OCI-LY7 (cell line): ENCODE results near the gene DLGAP3. TPM values are rescaled to one million over a fixed set of nuclear protein-coding genes. Genes with fewer than 3 reads are reported as not detected.
"Not testable (repeated sequence)": the region's sequence is repeated elsewhere in the genome, so short reads cannot be mapped to it uniquely, and the experiment has no call there.

ENCODE experiments used
- BruUV-seq: library from RNA; stranded (reverse); fragments of 400-500 nt; replicated peaks from 2 replicates; lab custom pipeline; 2021; lab: Mats Ljungman, UMichigan
- CTCF ChIA-PET: fragments of 300-600 bp; sonication (Branson Sonifier 250); formaldehyde crosslinking; loops from one replicate; lab custom pipeline; 2022; ENCODE audit warnings: antibody characterized with exemption; ENCODE audit not compliant: unreplicated experiment; lab: Charles Lee
- POLR2A ChIA-PET: fragments of 300-600 bp; sonication (Branson Sonifier 250); formaldehyde crosslinking; loops from one replicate; lab custom pipeline; 2022; ENCODE audit warnings: antibody characterized with exemption; lab: Charles Lee
- DNase-seq: peaks from one replicate; pipeline ENCODE4 v3.0.0-alpha.2; 2015; ENCODE audit warnings: low spot score
- H2AFZ ChIP-seq: fragments of 200-600 bp; sonication (generic), shearing (Covaris generic); 2 replicates; pipeline ENCODE4 v1.6.1; 2014; ENCODE audit warnings: mild to moderate bottlenecking, antibody characterized with exemption, low read length, moderate library complexity
- H3K27ac ChIP-seq: fragments of 200-600 bp; sonication (generic); 2 replicates; pipeline ENCODE4 v1.5.1; 2014; ENCODE audit warnings: mixed run types, low read depth, mild to moderate bottlenecking, moderate library complexity, low read length, inconsistent platforms; ENCODE audit not compliant: poor library complexity, severe bottlenecking
- H3K36me3 ChIP-seq: fragments of 200-600 bp; sonication (generic); 2 replicates; pipeline ENCODE4 v1.6.1; 2014; ENCODE audit warnings: mild to moderate bottlenecking, antibody characterized with exemption, low read length, moderate library complexity, mixed read lengths; ENCODE audit not compliant: insufficient read depth
- H3K4me1 ChIP-seq: fragments of 200-600 bp; sonication (generic); 2 replicates; pipeline ENCODE4 v1.5.1; 2014; ENCODE audit warnings: mild to moderate bottlenecking, low read length; ENCODE audit not compliant: insufficient read depth, poor library complexity, severe bottlenecking
- H3K4me2 ChIP-seq: fragments of 200-600 bp; sonication (generic); 2 replicates; pipeline ENCODE4 v1.6.1; 2014; ENCODE audit warnings: mild to moderate bottlenecking, low read length
- H3K4me3 ChIP-seq: fragments of 200-600 bp; sonication (generic); 2 replicates; pipeline ENCODE4 v1.5.1; 2014; ENCODE audit warnings: mild to moderate bottlenecking, low read depth, low read length; ENCODE audit not compliant: poor library complexity, severe bottlenecking
- H3K79me2 ChIP-seq: fragments of 200-600 bp; sonication (generic); 2 replicates; pipeline ENCODE4 v1.6.1; 2016; ENCODE audit warnings: low read depth, mild to moderate bottlenecking, low read length, moderate library complexity, mixed read lengths; ENCODE audit not compliant: insufficient read depth
- H3K9me2 ChIP-seq: fragments of 200-600 bp; sonication (generic); 2 replicates; pipeline ENCODE4 v1.6.1; 2016; ENCODE audit warnings: mild to moderate bottlenecking, low read length, mixed read lengths; ENCODE audit not compliant: insufficient read depth
- H3K9me3 ChIP-seq: fragments of 200-600 bp; sonication (generic); 2 replicates; pipeline ENCODE4 v1.6.1; 2014; ENCODE audit warnings: mild to moderate bottlenecking, mixed run types, low read length, mixed read lengths
- H4K20me1 ChIP-seq: fragments of 200-600 bp; sonication (generic); 2 replicates; pipeline ENCODE4 v1.6.1; 2014; ENCODE audit warnings: mild to moderate bottlenecking, antibody characterized with exemption, low read length, moderate library complexity, mixed read lengths; ENCODE audit not compliant: insufficient read depth
- CTCF ChIP-seq: fragments of 200-600 bp; sonication (generic); conservative IDR thresholded peaks from 2 replicates; pipeline ENCODE4 v1.5.1; 2014; ENCODE audit warnings: mild to moderate bottlenecking, antibody characterized with exemption, low read length, moderate library complexity, mixed read lengths
- EZH2phosphoT487 ChIP-seq: fragments of 200-600 bp; sonication (generic); IDR thresholded peaks from 2 replicates; pipeline ENCODE4 v1.6.1; 2018; ENCODE audit warnings: low read depth, borderline replicate concordance, mild to moderate bottlenecking, mixed run types, antibody characterized with exemption, low read length, moderate library complexity, mixed read lengths
- intact Hi-C: fragments of 100-400 bp; cut with micrococcal nuclease; formaldehyde crosslinking; loops from one replicate; pipeline ENCODE4 v1.10.0; 2022; ENCODE audit not compliant: unreplicated experiment
- total RNA-seq, 2 experiments: library from RNA; depleted of rRNA in 1 of 2; stranded (reverse); fragments of >200 nt in 1 of 2; shearing (Covaris generic) in 1 of 2; gene quantifications; 2 replicates each; pipeline ENCODE4 v1.2.3, GENCODE V29; 2014 to 2022

DLGAP3 gene
- total RNA-seq, 2 experiments from 2014 or later, result 0.44 to 0.47 TPM

- H3K4me1 ChIP-seq, CTCF ChIA-PET, intact Hi-C loops, H3K79me2 ChIP-seq, H3K9me3 ChIP-seq, BruUV-seq, H3K27ac ChIP-seq, H3K4me2 ChIP-seq, H3K9me2 ChIP-seq, DNase-seq, H2AFZ ChIP-seq, H4K20me1 ChIP-seq, H3K4me3 ChIP-seq, H3K36me3 ChIP-seq, POLR2A ChIA-PET: not testable (repeated sequence)
Observed at GRCh38 chr1:34967672-34968071, 38.2 kb upstream of the DLGAP3 start.

- Histone ChIP-seq H3K9me2 (no peaks in the 10 kb centered on the region), H3K36me3 (no peaks in the 10 kb centered on the region), H4K20me1 (no peaks in the 10 kb centered on the region), H3K9me3 (no peaks in the 10 kb centered on the region), H3K4me1 (no peaks in the 10 kb centered on the region), H2AFZ (no peak overlapping the region), H3K79me2 (no peaks in the 10 kb centered on the region), H3K4me2 (no peak overlapping the region), H3K4me3 (no peak overlapping the region), H3K27ac (no peak overlapping the region)
- CTCF ChIA-PET, result no interaction called here
- BruUV-seq, result no TSS peak
- POLR2A ChIA-PET, result no interaction called here
- intact Hi-C loops, result no loop called here
- no peak for DNase-seq
- no peak for TF ChIP-seq CTCF
- TF ChIP-seq EZH2phosphoT487, result no peak
Observed at GRCh38 chr1:34965597-34965996, 36.1 kb upstream of the DLGAP3 start.

DNA sequence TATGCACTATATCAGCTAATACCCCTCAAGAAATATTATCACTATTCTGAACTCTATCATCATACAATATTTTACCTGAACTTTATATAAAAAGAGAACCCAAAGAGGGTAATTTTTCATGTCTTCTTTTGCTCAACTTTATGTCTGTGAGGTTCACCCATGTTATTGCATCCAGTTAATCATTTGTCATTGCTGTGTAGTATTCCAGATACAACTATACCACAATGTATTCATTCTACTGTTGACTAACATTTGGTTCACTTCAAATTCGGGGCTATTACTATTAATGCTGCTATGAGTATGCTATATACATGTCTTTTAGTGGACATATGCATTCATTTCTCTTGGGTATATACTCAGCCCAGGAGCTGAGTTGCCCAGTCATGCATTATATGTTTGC is 21.0 kb upstream of the DLGAP3 start:
- no peak overlapping the region for H3K4me3 ChIP-seq
- H3K9me3 ChIP-seq, result no peaks in the 10 kb centered on the region
- no peaks in the 10 kb centered on the region for H3K79me2 ChIP-seq
- ChIA-PET CTCF (no interaction called here), POLR2A (no interaction called here)
- no peak overlapping the region for H3K4me2 ChIP-seq
- H3K27ac ChIP-seq, result no peak overlapping the region
- intact Hi-C loops, result no loop called here
- H4K20me1 ChIP-seq, result no peaks in the 10 kb centered on the region
- no peaks in the 10 kb centered on the region for H3K36me3 ChIP-seq
- no TSS peak for BruUV-seq
- H3K9me2 ChIP-seq, result no peaks in the 10 kb centered on the region
- H3K4me1 ChIP-seq, result no peaks in the 10 kb centered on the region
- H2AFZ ChIP-seq, result no peak overlapping the region
- no peak for DNase-seq
- TF ChIP-seq CTCF, result no peak
- no peak for TF ChIP-seq EZH2phosphoT487

- H4K20me1 ChIP-seq, H3K4me2 ChIP-seq: not testable (repeated sequence)
- POLR2A ChIA-PET, result interaction anchor here (0.7 kb wide), 1 partner anchor 70 kb away, joined by 3 read pairs; no protein-coding TSS in a partner anchor
Observed at GRCh38 chr1:34948739-34949138, 19.3 kb upstream of the DLGAP3 start.

DNA sequence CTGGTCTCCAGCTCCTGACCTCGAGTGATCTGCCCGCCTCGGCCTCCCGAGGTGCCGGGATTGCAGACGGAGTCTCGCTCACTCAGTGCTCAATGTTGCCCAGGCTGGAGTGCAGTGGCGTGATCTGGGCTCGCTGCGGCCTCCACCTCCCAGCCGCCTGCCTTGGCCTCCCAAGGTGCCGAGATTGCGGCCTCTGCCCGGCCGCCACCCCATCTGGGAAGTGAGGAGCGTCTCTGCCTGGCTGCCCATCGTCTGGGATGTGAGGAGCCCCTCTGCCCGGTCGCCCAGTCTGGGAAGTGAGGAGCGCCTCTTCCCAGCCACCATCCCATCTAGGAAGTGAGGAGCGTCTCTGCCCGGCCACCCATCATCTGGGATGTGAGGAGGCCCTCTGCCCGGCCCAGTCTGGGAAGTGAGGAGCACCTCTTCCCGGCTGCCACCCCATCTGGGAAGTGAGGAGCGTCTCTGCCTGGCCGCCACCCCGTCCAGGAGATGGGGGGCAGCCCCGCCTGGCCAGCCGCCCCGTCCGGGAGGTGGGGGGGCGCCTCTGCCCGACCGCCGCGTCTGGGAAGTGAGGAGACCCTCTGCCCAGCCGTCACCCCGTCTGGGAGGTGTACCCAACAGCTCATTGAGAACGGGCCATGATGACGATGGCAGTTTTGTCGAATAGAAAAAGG is 18.3 kb upstream of the DLGAP3 start:
- H3K4me3 ChIP-seq, H3K4me1 ChIP-seq, POLR2A ChIA-PET, CTCF ChIA-PET, H4K20me1 ChIP-seq, H3K9me3 ChIP-seq, DNase-seq, H3K79me2 ChIP-seq, H3K27ac ChIP-seq, BruUV-seq, H2AFZ ChIP-seq, H3K4me2 ChIP-seq, H3K36me3 ChIP-seq, intact Hi-C loops, H3K9me2 ChIP-seq: not testable (repeated sequence)

More at GRCh38 chr1:34948739-34949138, 19.3 kb upstream of the DLGAP3 start:
- H3K9me3 ChIP-seq, H3K4me1 ChIP-seq, BruUV-seq, CTCF ChIA-PET, DNase-seq, H3K4me3 ChIP-seq, H3K9me2 ChIP-seq, H2AFZ ChIP-seq, H3K79me2 ChIP-seq, intact Hi-C loops, H3K27ac ChIP-seq, H3K36me3 ChIP-seq: not testable (repeated sequence)
